HCT116 (cell line): ENCODE results near the gene ENPEP.

Experiments
- CEBPB ChIP-seq: IDR thresholded peaks from 2 replicates; pipeline ENCODE4 v1.6.1; 2012; ENCODE audit warnings: low read depth
- EZH2 ChIP-seq: fragments of 200-600 bp; sonication (generic); IDR thresholded peaks from 2 replicates; pipeline ENCODE4 v1.6.1; 2017; ENCODE audit warnings: antibody characterized with exemption, mixed run types
- EZH2phosphoT487 ChIP-seq: fragments of 200-600 bp; IDR thresholded peaks from 2 replicates; pipeline ENCODE4 v1.6.1; 2018; ENCODE audit warnings: antibody characterized with exemption, borderline replicate concordance
- JUND ChIP-seq: IDR thresholded peaks from 2 replicates; pipeline ENCODE4 v1.6.1; 2012
- MAX ChIP-seq: IDR thresholded peaks from 2 replicates; pipeline ENCODE4 v1.6.1; 2012
- POLR2A ChIP-seq: IDR thresholded peaks from 2 replicates; pipeline ENCODE4 v1.7.0; 2011; ENCODE audit warnings: borderline replicate concordance; ENCODE audit not compliant: insufficient read depth, insufficient read length; ENCODE audit errors: extremely low read depth
- POLR2AphosphoS5 ChIP-seq: IDR thresholded peaks from 2 replicates; pipeline ENCODE4 v1.6.1; 2011; ENCODE audit warnings: mild to moderate bottlenecking, low read depth, low read length, moderate library complexity
- RAD21 ChIP-seq: IDR thresholded peaks from 2 replicates; pipeline ENCODE4 v1.6.1; 2012; ENCODE audit warnings: low read depth, mild to moderate bottlenecking
- REST ChIP-seq: IDR thresholded peaks from 2 replicates; pipeline ENCODE4 v1.6.1; 2012; ENCODE audit warnings: low read depth
- SIN3A ChIP-seq: IDR thresholded peaks from 2 replicates; pipeline ENCODE4 v1.6.1; 2012; ENCODE audit warnings: low read depth
- YY1 ChIP-seq: IDR thresholded peaks from 2 replicates; pipeline ENCODE4 v1.6.1; 2011; ENCODE audit warnings: low read length, low read depth, moderate library complexity, mild to moderate bottlenecking; ENCODE audit not compliant: insufficient replicate concordance; ENCODE audit errors: extremely low read depth
- ZNF274 ChIP-seq: fragments of 200-500 bp; sonication (Bioruptor generic); IDR thresholded peaks from 2 replicates; pipeline ENCODE4 v1.6.1; 2014; ENCODE audit warnings: mild to moderate bottlenecking, low read depth, low read length, inconsistent platforms
- TF ChIP-seq, protein P1 (sequence below), 3 experiments: fragments of 200-600 bp in 1 of 3; sonication (generic) in 1 of 3; IDR thresholded peaks in 2 of 3; conservative IDR thresholded peaks in 1 of 3; 2 replicates each; pipeline ENCODE4 v1.5.1; 2012 to 2017; ENCODE audit warnings: low read depth in 2 of 3, low read length in 2 of 3, antibody characterized with exemption in 1 of 3, borderline replicate concordance in 1 of 3, control low read depth in 1 of 3, mild to moderate bottlenecking in 1 of 3, mixed read lengths in 1 of 3, mixed run types in 1 of 3, moderate library complexity in 1 of 3; ENCODE audit not compliant: insufficient read depth in 1 of 3
- TF ChIP-seq, protein P2 (sequence below): IDR thresholded peaks from 2 replicates; pipeline ENCODE4 v1.6.1; 2012

- TF ChIP-seq, protein P1, sequence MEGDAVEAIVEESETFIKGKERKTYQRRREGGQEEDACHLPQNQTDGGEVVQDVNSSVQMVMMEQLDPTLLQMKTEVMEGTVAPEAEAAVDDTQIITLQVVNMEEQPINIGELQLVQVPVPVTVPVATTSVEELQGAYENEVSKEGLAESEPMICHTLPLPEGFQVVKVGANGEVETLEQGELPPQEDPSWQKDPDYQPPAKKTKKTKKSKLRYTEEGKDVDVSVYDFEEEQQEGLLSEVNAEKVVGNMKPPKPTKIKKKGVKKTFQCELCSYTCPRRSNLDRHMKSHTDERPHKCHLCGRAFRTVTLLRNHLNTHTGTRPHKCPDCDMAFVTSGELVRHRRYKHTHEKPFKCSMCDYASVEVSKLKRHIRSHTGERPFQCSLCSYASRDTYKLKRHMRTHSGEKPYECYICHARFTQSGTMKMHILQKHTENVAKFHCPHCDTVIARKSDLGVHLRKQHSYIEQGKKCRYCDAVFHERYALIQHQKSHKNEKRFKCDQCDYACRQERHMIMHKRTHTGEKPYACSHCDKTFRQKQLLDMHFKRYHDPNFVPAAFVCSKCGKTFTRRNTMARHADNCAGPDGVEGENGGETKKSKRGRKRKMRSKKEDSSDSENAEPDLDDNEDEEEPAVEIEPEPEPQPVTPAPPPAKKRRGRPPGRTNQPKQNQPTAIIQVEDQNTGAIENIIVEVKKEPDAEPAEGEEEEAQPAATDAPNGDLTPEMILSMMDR (IDR thresholded peaks at IDR 0.05 in 2 of 3, conservative IDR thresholded peaks at IDR 0.05 in 1 of 3; ENCODE audit: borderline replicate concordance in 1 of 3, insufficient read depth in 1 of 3, low read depth in 2 of 3, low read length in 2 of 3), result no peak
- TF ChIP-seq JUND, result no peak
- TF ChIP-seq YY1, result no peak
- TF ChIP-seq POLR2A, result no peak
- no peak for TF ChIP-seq SIN3A
- no peak for TF ChIP-seq CEBPB
- TF ChIP-seq POLR2AphosphoS5, result no peak
- TF ChIP-seq EZH2phosphoT487, result no peak
- TF ChIP-seq EZH2, result no peak
- no peak for TF ChIP-seq MAX
- no peak for TF ChIP-seq REST
- no peak for TF ChIP-seq RAD21
- TF ChIP-seq, protein P2, sequence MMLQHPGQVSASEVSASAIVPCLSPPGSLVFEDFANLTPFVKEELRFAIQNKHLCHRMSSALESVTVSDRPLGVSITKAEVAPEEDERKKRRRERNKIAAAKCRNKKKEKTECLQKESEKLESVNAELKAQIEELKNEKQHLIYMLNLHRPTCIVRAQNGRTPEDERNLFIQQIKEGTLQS, result no peak
- no peak for TF ChIP-seq ZNF274
Observed at GRCh38 chr4:110498420-110498819, 22.5 kb downstream of the ENPEP start.
